ENCODE results near the gene TMEM108.

TMEM108 gene

DNA sequence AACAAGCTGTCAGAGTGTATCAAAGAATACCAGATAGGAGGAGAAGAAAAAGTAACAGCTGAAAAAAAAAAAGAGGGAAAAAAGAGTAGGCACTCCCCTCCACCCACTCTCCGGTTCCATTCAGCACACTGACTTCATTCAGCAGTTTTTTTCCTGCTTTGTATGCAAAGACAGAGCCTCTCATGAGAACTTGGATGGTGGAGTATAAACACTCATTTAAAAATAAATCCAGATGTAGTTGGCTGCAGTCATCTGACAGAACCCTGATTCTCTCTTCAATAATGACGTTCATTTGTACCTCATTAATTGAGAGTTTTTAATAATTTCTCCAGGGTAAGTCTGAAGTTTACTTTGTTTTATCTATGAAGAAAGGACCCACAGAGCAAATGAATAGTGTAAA is 81.0 kb downstream of the TMEM108 start:
- no peaks in the 10 kb centered on the region for H3K9me3 Mint-ChIP-seq
- H3K4me1 Mint-ChIP-seq (ENCODE audit: low read depth): no peaks in the 10 kb centered on the region
- no peak overlapping the region for H3K27ac Mint-ChIP-seq
- no peaks in the 10 kb centered on the region for H3K36me3 Mint-ChIP-seq (ENCODE audit: low read depth)
- no peak overlapping the region for H3K4me3 Mint-ChIP-seq
- H3K27me3 Mint-ChIP-seq (ENCODE audit: low read depth): no peaks in the 10 kb centered on the region

DNA sequence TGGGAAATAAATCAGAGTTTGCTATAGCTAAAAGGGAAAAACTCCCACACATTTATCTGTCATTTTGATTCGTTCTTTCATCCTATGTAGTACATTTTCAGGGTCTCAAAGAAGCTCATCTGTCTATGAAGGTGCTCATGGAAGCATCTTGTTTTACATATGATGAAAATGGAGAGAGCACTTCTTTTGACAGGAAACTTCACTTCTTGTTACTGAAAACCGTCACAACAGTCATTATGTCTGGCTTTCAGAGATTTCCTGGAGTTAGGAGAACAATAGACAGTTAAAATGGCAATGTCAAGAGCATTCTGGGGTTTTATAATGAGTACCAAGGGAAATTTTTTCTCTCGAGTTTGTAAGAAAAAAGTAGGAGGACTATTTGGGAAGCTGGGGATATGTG is 83.3 kb downstream of the TMEM108 start:
- H3K4me3 Mint-ChIP-seq: no peak overlapping the region
- no peaks in the 10 kb centered on the region for H3K27me3 Mint-ChIP-seq (ENCODE audit: low read depth)
- H3K4me1 Mint-ChIP-seq (ENCODE audit: low read depth): no peaks in the 10 kb centered on the region
- H3K27ac Mint-ChIP-seq: no peak overlapping the region
- no peaks in the 10 kb centered on the region for H3K36me3 Mint-ChIP-seq (ENCODE audit: low read depth)
- H3K9me3 Mint-ChIP-seq: no peaks in the 10 kb centered on the region

- H3K27ac Mint-ChIP-seq: no peak overlapping the region
- no peaks in the 10 kb centered on the region for H3K9me3 Mint-ChIP-seq
- no peaks in the 10 kb centered on the region for H3K27me3 Mint-ChIP-seq (ENCODE audit: low read depth)
- no peaks in the 10 kb centered on the region for H3K4me1 Mint-ChIP-seq (ENCODE audit: low read depth)
- H3K36me3 Mint-ChIP-seq (ENCODE audit: low read depth): no peaks in the 10 kb centered on the region
- no peak overlapping the region for H3K4me3 Mint-ChIP-seq
Measured at GRCh38 chr3:133123636-133124035, 85.4 kb downstream of the TMEM108 start.

GRCh38 chr3:133124511-133124910 is 86.3 kb downstream of the TMEM108 start:
- Mint-ChIP-seq H3K36me3 (ENCODE audit: low read depth) (no peaks in the 10 kb centered on the region), H3K27me3 (ENCODE audit: low read depth) (no peaks in the 10 kb centered on the region), H3K4me3 (no peak overlapping the region), H3K9me3 (no peaks in the 10 kb centered on the region), H3K27ac (no peak overlapping the region), H3K4me1 (ENCODE audit: low read depth) (no peaks in the 10 kb centered on the region)

DNA sequence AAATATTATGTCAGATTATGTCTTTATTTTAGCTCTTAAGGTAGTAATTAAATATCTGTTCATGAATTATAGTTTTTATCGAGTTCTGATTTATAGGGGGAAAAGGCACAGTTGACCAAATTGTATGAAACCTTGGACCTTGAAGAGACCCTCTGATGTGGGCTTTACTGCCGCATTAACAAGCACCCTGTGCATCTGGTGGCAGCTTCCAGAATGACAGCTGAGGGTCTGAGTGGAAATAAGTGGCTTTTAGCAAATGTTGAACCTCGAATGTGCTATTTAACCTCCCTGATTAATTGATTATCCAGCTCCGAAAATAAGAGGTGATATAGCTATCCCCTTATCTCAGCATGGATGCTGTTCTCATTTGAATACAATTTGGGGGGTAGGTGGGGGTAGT is 87.0 kb downstream of the TMEM108 start:
- Mint-ChIP-seq H3K4me3 (no peak overlapping the region), H3K27me3 (ENCODE audit: low read depth) (no peaks in the 10 kb centered on the region), H3K4me1 (ENCODE audit: low read depth) (no peaks in the 10 kb centered on the region), H3K27ac (no peak overlapping the region), H3K9me3 (no peaks in the 10 kb centered on the region), H3K36me3 (ENCODE audit: low read depth) (no peaks in the 10 kb centered on the region)

GRCh38 chr3:133125802-133126201 is 87.6 kb downstream of the TMEM108 start:
- no peak overlapping the region for H3K4me3 Mint-ChIP-seq
- no peaks in the 10 kb centered on the region for H3K9me3 Mint-ChIP-seq
- no peak overlapping the region for H3K27ac Mint-ChIP-seq
- H3K27me3 Mint-ChIP-seq (ENCODE audit: low read depth): no peaks in the 10 kb centered on the region
- H3K4me1 Mint-ChIP-seq (ENCODE audit: low read depth): no peaks in the 10 kb centered on the region
- H3K36me3 Mint-ChIP-seq (ENCODE audit: low read depth): no peaks in the 10 kb centered on the region

DNA sequence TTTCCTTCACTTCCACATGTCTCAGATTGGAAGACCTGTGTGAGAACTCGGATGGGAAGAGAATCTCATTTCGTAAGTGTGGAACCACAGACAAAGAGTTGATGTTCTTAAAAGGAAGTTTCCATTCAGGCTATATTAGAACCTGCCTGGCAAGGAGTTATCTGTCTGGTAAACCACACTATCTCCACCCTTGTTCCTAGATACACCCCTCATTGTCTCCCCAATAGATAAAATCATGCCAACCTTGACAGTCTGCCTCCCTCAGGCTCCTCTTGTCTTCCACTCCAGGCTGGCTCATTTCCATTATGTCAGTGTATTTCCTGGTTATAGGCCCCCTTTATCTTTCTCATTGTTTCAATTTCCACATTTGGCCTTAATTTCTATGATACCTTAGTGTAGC is 89.2 kb downstream of the TMEM108 start:
- Mint-ChIP-seq H3K4me3 (no peak overlapping the region), H3K27me3 (ENCODE audit: low read depth) (no peaks in the 10 kb centered on the region), H3K9me3 (no peaks in the 10 kb centered on the region), H3K36me3 (ENCODE audit: low read depth) (no peaks in the 10 kb centered on the region), H3K4me1 (ENCODE audit: low read depth) (no peaks in the 10 kb centered on the region), H3K27ac (no peak overlapping the region)

DNA sequence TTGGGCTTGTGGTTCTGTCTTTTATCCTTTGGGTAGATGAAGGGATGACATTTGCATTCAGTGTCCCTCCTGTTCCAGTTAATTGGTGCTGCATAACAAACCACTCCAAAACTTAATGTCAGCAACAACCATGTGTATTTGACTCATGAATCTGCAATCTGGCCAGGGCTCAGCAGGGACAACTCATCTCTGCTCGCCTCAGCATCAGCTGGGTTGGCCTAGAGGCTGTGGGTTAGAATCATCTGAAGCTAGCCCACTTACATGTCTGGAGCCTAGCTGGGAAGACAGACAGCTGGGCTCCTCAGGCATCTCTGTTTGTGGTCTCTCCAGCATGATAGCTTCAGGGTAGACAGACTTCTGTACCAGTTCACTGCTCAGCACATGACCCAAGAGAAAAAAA is 92.0 kb downstream of the TMEM108 start:
- no peak overlapping the region for H3K4me3 Mint-ChIP-seq
- no peaks in the 10 kb centered on the region for H3K27me3 Mint-ChIP-seq (ENCODE audit: low read depth)
- H3K27ac Mint-ChIP-seq: no peak overlapping the region

DNA sequence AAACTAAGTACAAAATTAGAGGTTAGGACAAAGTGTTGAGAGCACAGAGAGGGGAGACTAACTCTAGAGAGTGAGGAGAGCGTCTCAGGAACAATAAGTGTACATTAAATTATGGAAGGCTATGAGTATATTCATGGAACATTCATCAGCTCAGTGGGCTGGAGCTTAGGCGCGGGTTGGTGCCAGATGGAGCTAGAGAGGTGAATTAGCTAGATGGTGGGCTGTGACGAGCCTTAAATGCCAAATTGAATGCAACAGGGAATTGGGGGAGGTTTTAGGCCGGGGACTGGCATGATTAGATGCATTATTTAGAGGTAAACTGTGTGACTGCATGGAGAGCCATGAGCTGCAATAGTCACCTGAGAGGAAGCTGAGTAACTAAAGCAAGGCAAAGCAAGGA is 97.1 kb downstream of the TMEM108 start:
- Mint-ChIP-seq H3K9me3 (no peaks in the 10 kb centered on the region), H3K4me1 (ENCODE audit: low read depth) (no peaks in the 10 kb centered on the region)

More for the DNA sequence above, 92.0 kb downstream of the TMEM108 start:
- Mint-ChIP-seq H3K9me3 (no peaks in the 10 kb centered on the region), H3K4me1 (ENCODE audit: low read depth) (no peaks in the 10 kb centered on the region), H3K36me3 (ENCODE audit: low read depth) (no peaks in the 10 kb centered on the region)

GRCh38 chr3:133136114-133137041 is 98.2 kb downstream of the TMEM108 start:
- H3K4me3 Mint-ChIP-seq: no peak overlapping the region
- H3K36me3 Mint-ChIP-seq (ENCODE audit: low read depth): no peaks in the 10 kb centered on the region
- no peaks in the 10 kb centered on the region for H3K9me3 Mint-ChIP-seq
- H3K4me1 Mint-ChIP-seq (ENCODE audit: low read depth): no peaks in the 10 kb centered on the region
- no peaks in the 10 kb centered on the region for H3K27me3 Mint-ChIP-seq (ENCODE audit: low read depth)
- H3K27ac Mint-ChIP-seq: no peak overlapping the region

More for the DNA sequence above, 97.1 kb downstream of the TMEM108 start:
- Mint-ChIP-seq H3K27me3 (ENCODE audit: low read depth) (no peaks in the 10 kb centered on the region), H3K4me3 (no peak overlapping the region), H3K27ac (no peak overlapping the region), H3K36me3 (ENCODE audit: low read depth) (no peaks in the 10 kb centered on the region)

- Mint-ChIP-seq H3K27me3 (ENCODE audit: low read depth) (peaks cover 3% of the 10 kb centered on the region), H3K36me3 (ENCODE audit: low read depth) (no peaks in the 10 kb centered on the region), H3K4me3 (no peak overlapping the region), H3K4me1 (ENCODE audit: low read depth) (no peaks in the 10 kb centered on the region), H3K27ac (no peak overlapping the region), H3K9me3 (no peaks in the 10 kb centered on the region)
Measured at GRCh38 chr3:133137042-133137996, 99.1 kb downstream of the TMEM108 start.

DNA sequence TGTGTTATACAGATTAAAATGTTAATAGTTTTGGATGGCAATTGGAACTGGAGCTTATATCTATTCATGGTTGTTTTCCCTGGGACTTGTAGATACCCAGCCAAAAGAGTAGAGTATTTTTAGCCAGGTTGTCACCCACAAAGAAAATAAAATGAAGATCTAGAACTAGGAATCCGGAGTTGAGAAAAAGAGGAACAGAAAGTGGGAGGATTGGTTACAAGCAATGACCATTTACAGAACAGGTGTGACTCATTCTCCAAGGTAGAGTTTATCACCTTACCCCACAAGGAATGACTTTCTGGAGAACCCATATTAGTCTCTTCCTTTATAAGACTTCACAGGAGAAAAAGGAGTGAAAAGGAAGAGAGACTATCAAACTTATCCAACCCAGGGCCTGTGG is 99.8 kb downstream of the TMEM108 start:
- no peaks in the 10 kb centered on the region for H3K9me3 Mint-ChIP-seq
- no peaks in the 10 kb centered on the region for H3K36me3 Mint-ChIP-seq (ENCODE audit: low read depth)
- H3K4me3 Mint-ChIP-seq: no peak overlapping the region
- no peaks in the 10 kb centered on the region for H3K4me1 Mint-ChIP-seq (ENCODE audit: low read depth)
- H3K27ac Mint-ChIP-seq: no peak overlapping the region
- H3K27me3 Mint-ChIP-seq (ENCODE audit: low read depth): peaks cover 3% of the 10 kb centered on the region

DNA sequence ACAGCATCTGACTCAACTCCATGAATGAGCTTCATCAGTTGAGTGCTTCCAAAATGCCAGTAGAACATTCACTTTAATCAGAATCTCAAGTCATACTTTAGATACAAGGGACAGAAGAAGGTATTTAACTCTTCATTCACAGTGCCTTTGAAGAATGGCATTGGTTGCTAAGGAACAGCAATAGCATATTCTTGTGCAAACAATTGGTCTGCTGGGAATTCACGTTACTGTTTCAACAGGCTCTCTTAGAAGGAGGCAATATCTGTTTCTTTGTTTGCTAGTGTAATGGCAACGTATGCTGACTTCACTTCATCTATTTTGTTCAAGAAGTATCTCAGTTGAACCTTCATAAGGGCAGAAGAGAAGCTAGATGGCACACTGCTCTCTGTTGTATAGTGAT is 113.9 kb downstream of the TMEM108 start:
- Mint-ChIP-seq H3K27ac (no peak overlapping the region), H3K9me3 (peaks cover 4% of the 10 kb centered on the region), H3K27me3 (ENCODE audit: low read depth) (no peaks in the 10 kb centered on the region), H3K36me3 (ENCODE audit: low read depth) (no peaks in the 10 kb centered on the region), H3K4me3 (no peak overlapping the region), H3K4me1 (ENCODE audit: low read depth) (no peaks in the 10 kb centered on the region)

- peaks cover 4% of the 10 kb centered on the region for H3K9me3 Mint-ChIP-seq
- no peaks in the 10 kb centered on the region for H3K27me3 Mint-ChIP-seq (ENCODE audit: low read depth)
- H3K36me3 Mint-ChIP-seq (ENCODE audit: low read depth): no peaks in the 10 kb centered on the region
- no peak overlapping the region for H3K4me3 Mint-ChIP-seq
- H3K27ac Mint-ChIP-seq: no peak overlapping the region
- no peaks in the 10 kb centered on the region for H3K4me1 Mint-ChIP-seq (ENCODE audit: low read depth)
Measured at GRCh38 chr3:133152681-133153220, 114.6 kb downstream of the TMEM108 start.
